ENCODE results near the gene TEX2.

The TEX2 gene

GRCh38 chr17:64275016-64275415 is 12.0 kb upstream of the TEX2 start:
- Histone ChIP-seq H3K27me3 (ENCODE audit: insufficient read depth, poor library complexity, severe bottlenecking) (no peaks in the 10 kb centered on the region), H3K27ac (replicated peaks) (no peak overlapping the region), H3K4me3 (replicated peaks; ENCODE audit: insufficient read depth, low read length) (no peak overlapping the region)
- no peak for TF ChIP-seq REST (IDR thresholded peaks at IDR 0.05; ENCODE audit: insufficient replicate concordance, low read depth)
- DNase-seq (ENCODE audit: low read depth in 1 of 2, low spot score in 1 of 2) = no peak

- TF ChIP-seq CTCF (IDR thresholded peaks at IDR 0.05; ENCODE audit: insufficient read depth, low read length) = no peak
- peak; percentile 27; the same call in 1 of the 2 replicates for TF ChIP-seq SPI1 (IDR thresholded peaks at IDR 0.05; ENCODE audit: borderline replicate concordance, low read depth)
- TF ChIP-seq POLR2AphosphoS5 (IDR thresholded peaks at IDR 0.05; ENCODE audit: low read depth) = peak; percentile 27; the same call in 1 of the 2 replicates
- no peak for TF ChIP-seq GABPA (IDR thresholded peaks at IDR 0.05; ENCODE audit: low read depth)
- no peak overlapping the region for H3K4me3 ChIP-seq (replicated peaks; ENCODE audit: insufficient read depth, low read length)
- peak; percentile 74 to 81 for DNase-seq (ENCODE audit: low read depth in 1 of 2, low spot score in 1 of 2)
- H3K27ac ChIP-seq (replicated peaks) = peak overlapping the region; percentile 52
- no peaks in the 10 kb centered on the region for H3K27me3 ChIP-seq (ENCODE audit: insufficient read depth, poor library complexity, severe bottlenecking)
These were observed 9.9 kb upstream of the TEX2 start for GRCh38 chr17:64273006-64273405.

GRCh38 chr17:64270885-64271284 is 7.8 kb upstream of the TEX2 start:
- DNase-seq (ENCODE audit: low read depth in 1 of 2, low spot score in 1 of 2) = no peak
- Histone ChIP-seq H3K4me3 (replicated peaks; ENCODE audit: insufficient read depth, low read length) (no peak overlapping the region), H3K27me3 (ENCODE audit: insufficient read depth, poor library complexity, severe bottlenecking) (no peaks in the 10 kb centered on the region), H3K27ac (replicated peaks) (no peak overlapping the region)
- TF ChIP-seq CTCF (IDR thresholded peaks at IDR 0.05; ENCODE audit: insufficient read depth, low read length) (no peak), REST (IDR thresholded peaks at IDR 0.05; ENCODE audit: insufficient replicate concordance, low read depth) (no peak), POLR2AphosphoS5 (IDR thresholded peaks at IDR 0.05; ENCODE audit: low read depth) (no peak), SPI1 (IDR thresholded peaks at IDR 0.05; ENCODE audit: borderline replicate concordance, low read depth) (no peak), GABPA (IDR thresholded peaks at IDR 0.05; ENCODE audit: low read depth) (no peak)

GRCh38 chr17:64269687-64270649 is 6.9 kb upstream of the TEX2 start:
- DNase-seq (ENCODE audit: low read depth in 1 of 2, low spot score in 1 of 2) = no peak
- H3K4me3 ChIP-seq (replicated peaks; ENCODE audit: insufficient read depth, low read length) = no peak overlapping the region
- no peak overlapping the region for H3K27ac ChIP-seq (replicated peaks)
- H3K27me3 ChIP-seq (ENCODE audit: insufficient read depth, poor library complexity, severe bottlenecking) = no peaks in the 10 kb centered on the region
- TF ChIP-seq REST (IDR thresholded peaks at IDR 0.05; ENCODE audit: insufficient replicate concordance, low read depth) (no peak), GABPA (IDR thresholded peaks at IDR 0.05; ENCODE audit: low read depth) (no peak), SPI1 (IDR thresholded peaks at IDR 0.05; ENCODE audit: borderline replicate concordance, low read depth) (no peak), CTCF (IDR thresholded peaks at IDR 0.05; ENCODE audit: insufficient read depth, low read length) (no peak), POLR2AphosphoS5 (IDR thresholded peaks at IDR 0.05; ENCODE audit: low read depth) (no peak)

All from HL-60 (cell line).